Activated naive CD4-positive, alpha-beta T cell treated with anti-CD3 and anti-CD28 coated beads, Interleukin-2, amount 50 U/mL, for 72 hours (primary cell): ENCODE data around the gene TEDC1. TPM values are rescaled to one million over a fixed set of nuclear protein-coding genes. Genes with fewer than 3 reads are reported as not detected.

ENCODE experiments used
- ATAC-seq, 2 donors: fragments of 150-1000 bp; cut with Tn5 transposase; 2 replicates each; pipeline ENCODE4 v1.10.0; 2021; ENCODE audit warnings: mild to moderate bottlenecking in 2 of 2, moderate library complexity in 2 of 2
- DNase-seq, 2 donors: peaks; one replicate each; pipeline ENCODE4 v3.0.0; 2021 to 2022; ENCODE audit warnings: low spot score in 2 of 2
- H3K27ac Mint-ChIP-seq, 2 donors: one replicate each; pipeline ENCODE4 v1.8.0; 2022; ENCODE audit warnings: mild to moderate bottlenecking in 2 of 2, mixed read lengths in 2 of 2
- H3K36me3 Mint-ChIP-seq, 2 donors: one replicate each; pipeline ENCODE4 v1.8.0; 2022; ENCODE audit warnings: mixed read lengths in 2 of 2
- H3K9me3 Mint-ChIP-seq, 2 donors: one replicate each; pipeline ENCODE4 v1.8.0; 2022; ENCODE audit warnings: mixed read lengths in 2 of 2
- total RNA-seq, 2 donors: library from RNA; stranded (reverse); gene quantifications; one replicate each; pipeline ENCODE4 v1.2.3, GENCODE V29; 2022

The TEDC1 gene
- total RNA-seq, 2 donors from 2014 or later, result 32.6 to 34.1 TPM

- Mint-ChIP-seq H3K36me3 (peaks cover 0 to 5% of the 10 kb centered on the region in 2 donors), H3K27ac (no peak overlapping the region), H3K9me3 (no peaks in the 10 kb centered on the region)
- no peak for ATAC-seq
- DNase-seq, result no peak
Observed at GRCh38 chr14:105478398-105479251, 12.4 kb upstream of the TEDC1 start.

DNA sequence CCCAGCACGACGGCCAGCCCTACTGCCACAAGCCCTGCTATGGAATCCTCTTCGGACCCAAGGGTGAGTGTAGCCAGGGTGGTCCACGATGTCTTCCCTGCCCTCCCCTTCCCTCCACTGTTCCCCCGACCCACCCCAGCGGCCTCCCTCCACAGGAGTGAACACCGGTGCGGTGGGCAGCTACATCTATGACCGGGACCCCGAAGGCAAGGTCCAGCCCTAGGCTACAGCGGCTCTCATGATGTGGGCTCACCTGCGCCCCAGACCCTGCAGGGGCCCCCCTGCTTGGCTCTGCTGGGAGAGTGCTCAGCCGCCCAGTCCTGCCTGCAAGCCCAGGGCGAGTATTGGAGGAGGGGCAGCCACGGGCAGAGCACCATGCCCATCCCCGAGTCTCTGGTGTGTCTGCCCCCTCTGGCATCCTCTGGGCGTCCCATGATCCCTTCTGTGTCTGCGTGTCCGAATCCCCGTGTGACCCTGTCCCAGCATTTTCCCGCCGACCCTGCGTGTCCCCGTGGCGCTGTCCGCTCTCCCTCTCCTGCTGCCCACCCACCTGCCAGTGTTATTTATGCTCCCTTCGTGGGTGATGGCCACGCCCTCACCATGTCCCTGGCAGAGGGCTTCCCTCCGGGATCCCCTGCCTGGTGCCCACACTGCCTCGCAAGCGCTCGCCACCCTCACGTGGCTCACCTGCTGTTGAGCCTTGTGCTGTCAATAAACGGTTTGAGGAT lies 11.5 kb upstream of the TEDC1 start:
- Mint-ChIP-seq H3K9me3 (no peaks in the 10 kb centered on the region), H3K36me3 (peaks cover 0 to 5% of the 10 kb centered on the region in 2 donors), H3K27ac (no peak overlapping the region)
- DNase-seq (no peak), ATAC-seq (no peak)

- Mint-ChIP-seq H3K36me3 (peaks cover 0 to 5% of the 10 kb centered on the region in 2 donors), H3K27ac (peak overlapping the region in 1 of 2 donors; percentile 14), H3K9me3 (no peaks in the 10 kb centered on the region)
- DNase-seq (no peak), ATAC-seq (no peak)
Observed at GRCh38 chr14:105480199-105480746, 10.8 kb upstream of the TEDC1 start.

GRCh38 chr14:105480807-105481801 lies 9.9 kb upstream of the TEDC1 start:
- Mint-ChIP-seq H3K9me3 (no peaks in the 10 kb centered on the region), H3K36me3 (peaks cover 0 to 5% of the 10 kb centered on the region in 2 donors), H3K27ac (peak overlapping the region; percentile 97 to 99)
- ATAC-seq (peak; percentile 65 to 74), DNase-seq (peak; percentile 90 to 99)

DNA sequence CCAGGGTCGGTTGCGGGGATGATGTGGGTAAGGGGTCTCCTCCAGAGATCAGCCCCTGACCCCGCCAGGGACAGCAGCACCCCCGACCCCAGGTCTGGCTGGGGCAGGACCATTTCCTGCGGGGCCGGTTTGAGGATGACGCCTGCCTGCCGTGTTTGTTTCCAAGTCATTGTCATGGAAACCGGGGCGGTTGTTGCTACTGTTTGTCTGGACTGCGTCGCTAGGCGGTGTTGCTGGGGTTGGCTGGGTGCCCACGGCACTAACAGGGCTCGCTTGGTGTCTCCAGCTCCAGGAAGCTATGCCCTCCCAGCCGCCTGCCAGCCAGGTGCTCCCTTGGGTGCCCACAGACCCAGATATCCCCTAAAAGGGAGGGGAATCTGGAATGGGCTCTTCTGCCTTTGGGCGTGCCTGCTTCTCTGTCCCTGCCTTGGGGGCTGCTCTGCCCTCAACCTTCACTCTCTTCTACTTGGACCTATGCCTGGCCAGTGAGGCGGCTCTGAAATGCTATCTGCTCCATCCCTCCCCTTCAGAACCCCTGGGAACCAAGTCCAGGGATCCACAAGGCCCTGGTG lies 9.1 kb upstream of the TEDC1 start:
- Mint-ChIP-seq H3K9me3 (no peaks in the 10 kb centered on the region), H3K27ac (peak overlapping the region; percentile 97 to 99), H3K36me3 (peaks cover 0 to 5% of the 10 kb centered on the region in 2 donors)
- ATAC-seq (peak; percentile 64 to 80), DNase-seq (peak; percentile 88 to 92)

DNA sequence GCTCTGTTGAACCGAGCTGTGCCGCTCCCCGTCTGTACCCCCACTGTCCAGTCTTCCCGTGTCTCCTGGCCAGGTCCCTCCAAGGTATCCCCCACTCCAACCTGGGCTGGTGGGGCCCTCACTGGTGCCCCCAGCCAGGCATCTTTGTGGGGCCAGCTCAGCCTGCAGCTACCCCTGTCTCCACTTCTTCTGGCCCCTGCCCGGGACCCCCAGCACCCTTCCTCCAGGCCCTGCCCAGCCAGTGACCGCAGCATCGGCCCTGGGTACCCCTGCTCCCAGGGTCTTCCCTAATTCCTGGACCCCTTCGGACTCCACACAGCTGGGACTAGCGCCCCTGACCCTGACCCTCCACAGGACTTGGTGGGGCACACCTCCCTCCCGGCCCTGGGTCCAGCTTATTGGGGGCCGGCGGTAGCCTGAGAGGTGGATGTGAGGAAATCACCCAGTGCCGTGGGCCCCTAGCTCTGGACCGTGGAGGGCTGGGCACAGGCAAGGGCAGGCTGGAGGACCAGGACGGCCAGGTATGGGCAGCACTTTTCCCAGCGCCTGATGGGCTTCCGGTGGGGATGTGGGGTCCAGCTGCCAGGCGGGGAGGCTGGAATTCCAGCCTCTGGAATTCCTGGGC lies 8.4 kb upstream of the TEDC1 start:
- H3K9me3 Mint-ChIP-seq, result no peaks in the 10 kb centered on the region
- no peak for DNase-seq
- no peak for ATAC-seq
- no peaks in the 10 kb centered on the region for H3K36me3 Mint-ChIP-seq
- peak overlapping the region; percentile 97 to 99 for H3K27ac Mint-ChIP-seq

GRCh38 chr14:105483300-105484068 lies 7.6 kb upstream of the TEDC1 start:
- Mint-ChIP-seq H3K9me3 (no peaks in the 10 kb centered on the region), H3K36me3 (no peaks in the 10 kb centered on the region), H3K27ac (peak overlapping the region; percentile 9 to 97)
- ATAC-seq (no peak), DNase-seq (no peak)

GRCh38 chr14:105484069-105484996 lies 6.7 kb upstream of the TEDC1 start:
- no peak for DNase-seq
- H3K9me3 Mint-ChIP-seq, result no peaks in the 10 kb centered on the region

DNA sequence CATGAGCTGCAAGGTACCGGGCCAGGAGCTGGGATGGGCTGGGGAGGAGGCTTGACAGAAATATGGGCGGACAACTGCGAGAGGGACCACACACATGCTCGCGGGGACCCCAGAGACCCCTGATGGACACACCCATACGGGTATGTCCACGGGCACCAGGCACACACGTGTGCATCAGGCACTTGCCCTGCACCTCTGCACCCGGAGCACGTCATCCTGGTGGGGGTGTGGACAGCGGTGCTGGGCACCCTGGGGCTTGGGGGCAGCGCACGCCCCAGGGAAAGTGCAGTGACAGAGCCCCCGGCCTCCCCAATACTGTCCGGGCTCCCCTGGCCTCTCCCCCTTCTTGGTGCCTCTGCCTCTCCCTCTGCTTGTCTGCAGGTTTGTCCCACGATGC lies 6.1 kb upstream of the TEDC1 start:
- H3K9me3 Mint-ChIP-seq, result no peaks in the 10 kb centered on the region
- H3K27ac Mint-ChIP-seq, result peak overlapping the region in 1 of 2 donors; percentile 97
- no peaks in the 10 kb centered on the region for H3K36me3 Mint-ChIP-seq
- DNase-seq (no peak), ATAC-seq (no peak)

More at GRCh38 chr14:105484069-105484996, 6.7 kb upstream of the TEDC1 start:
- ATAC-seq, result no peak
- Mint-ChIP-seq H3K27ac (peak overlapping the region; percentile 16 to 97), H3K36me3 (no peaks in the 10 kb centered on the region)

DNA sequence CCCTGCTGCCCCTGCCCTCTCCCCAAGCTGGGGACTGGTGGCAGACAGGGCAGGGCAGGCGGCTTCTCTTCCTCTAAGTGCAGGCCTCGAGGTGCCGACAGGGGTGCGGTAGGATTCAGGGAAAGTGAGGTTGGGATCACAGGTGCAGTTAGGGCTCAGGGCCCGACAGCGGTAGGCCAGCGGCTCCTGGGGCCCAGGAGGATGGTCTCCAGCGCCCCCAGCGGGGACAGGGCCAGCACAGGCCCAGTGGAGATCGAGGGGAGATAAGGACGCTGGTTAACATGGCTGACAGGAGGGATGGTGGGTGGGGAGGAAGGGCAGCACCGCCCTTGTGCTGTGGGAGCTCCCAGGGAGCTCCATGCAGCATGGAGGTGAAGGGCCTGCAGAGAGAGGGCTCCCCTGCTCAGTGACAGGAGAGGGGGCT lies 5.3 kb upstream of the TEDC1 start:
- no peaks in the 10 kb centered on the region for H3K36me3 Mint-ChIP-seq
- DNase-seq, result no peak
- peak overlapping the region in 1 of 2 donors; percentile 76 for H3K27ac Mint-ChIP-seq
- no peak for ATAC-seq
- no peaks in the 10 kb centered on the region for H3K9me3 Mint-ChIP-seq

DNA sequence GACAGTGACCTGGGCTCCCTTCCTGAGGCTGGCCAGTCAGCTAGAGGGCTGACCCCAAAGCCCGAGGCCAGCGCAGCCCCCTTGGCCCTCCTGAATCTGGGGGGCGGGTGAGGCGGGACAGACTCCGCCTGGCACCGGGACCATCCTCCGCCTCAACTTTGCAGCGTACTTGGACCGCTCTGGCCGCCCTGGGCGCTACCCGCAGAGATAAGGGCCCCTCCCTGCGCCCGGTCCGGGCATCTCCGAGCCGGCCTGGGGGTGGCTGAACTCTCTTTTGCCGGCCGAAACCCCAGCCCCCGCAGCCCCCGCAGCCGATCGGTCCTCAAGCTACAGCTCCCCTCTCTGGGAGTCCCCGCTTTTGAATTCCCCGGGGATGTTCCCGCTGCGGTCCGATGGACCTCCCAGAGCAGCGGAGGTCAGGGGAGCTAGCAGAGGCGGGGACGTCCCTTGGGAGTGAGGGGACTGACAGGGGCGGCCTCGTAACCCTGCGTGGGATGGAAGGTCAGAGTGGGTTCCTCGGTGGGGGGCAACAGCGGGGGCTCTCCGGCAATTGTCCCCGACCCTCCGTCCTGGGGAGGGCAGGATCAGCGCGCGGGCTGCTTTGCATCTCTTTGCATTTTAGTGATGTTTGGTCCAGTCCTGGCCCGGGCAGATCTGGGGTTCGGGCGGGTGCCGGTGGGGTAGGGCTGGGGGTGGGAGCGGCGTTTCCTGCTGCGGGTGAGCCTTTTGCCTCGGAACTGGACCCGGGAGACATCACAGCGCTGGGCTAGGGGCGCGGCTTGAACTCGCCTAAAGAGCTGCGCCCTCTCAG lies 4.7 kb upstream of the TEDC1 start, which contains the start of gene CRIP1:
Gene CRIP1 (plus strand): TSS at position 724 of the 811 bp plus-strand sequence. CDS start 374 bp downstream, outside the sequence.
- peak within 1 kb of the TSS; percentile 79 to 81 for H3K27ac Mint-ChIP-seq
- no peak for ATAC-seq
- H3K36me3 Mint-ChIP-seq, result no peaks in the 10 kb centered on the region
- no peaks in the 10 kb centered on the region for H3K9me3 Mint-ChIP-seq
- no peak for DNase-seq

- Mint-ChIP-seq H3K36me3 (peaks cover 0 to 4% of the 10 kb centered on the region in 2 donors), H3K9me3 (no peaks in the 10 kb centered on the region), H3K27ac (no peak overlapping the region)
- ATAC-seq (no peak), DNase-seq (peak in 1 of 2 donors; percentile 70)
Observed at GRCh38 chr14:105486974-105487448, 4.0 kb upstream of the TEDC1 start.

DNA sequence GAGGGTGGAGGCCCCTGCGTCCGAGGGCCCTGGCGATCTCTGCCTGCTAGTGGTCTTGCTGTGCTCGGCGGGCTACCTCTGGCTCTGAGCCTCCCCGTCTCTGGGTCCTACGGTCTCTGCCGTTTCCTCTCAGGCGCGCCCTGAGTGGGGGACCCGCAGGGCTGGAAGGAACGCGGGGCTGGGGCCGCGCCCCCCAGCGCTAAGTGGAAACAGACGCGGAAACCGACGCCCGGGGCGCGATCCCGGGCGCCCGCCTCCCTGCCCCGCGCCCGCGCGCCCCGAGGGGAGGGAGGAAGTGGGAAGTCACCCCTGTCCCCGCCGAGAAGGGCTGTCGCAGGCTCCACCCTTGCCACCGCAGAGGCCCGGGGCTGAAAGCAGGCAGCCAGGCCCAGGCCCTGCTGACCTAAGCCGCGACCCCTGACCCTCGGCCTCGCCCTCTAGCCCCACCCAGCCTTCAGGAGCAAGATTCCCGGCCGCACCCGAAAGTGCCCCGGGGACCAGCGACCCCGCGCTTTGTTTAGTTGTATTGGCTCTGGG lies 3.5 kb upstream of the TEDC1 start:
- DNase-seq (peak in 1 of 2 donors; percentile 67), ATAC-seq (no peak)
- H3K9me3 Mint-ChIP-seq, result no peaks in the 10 kb centered on the region
- H3K27ac Mint-ChIP-seq, result peak overlapping the region; percentile 79 to 81
- peaks cover 0 to 5% of the 10 kb centered on the region in 2 donors for H3K36me3 Mint-ChIP-seq
